ENCODE measurements around the gene PPP1R12B.
"Not testable (repeated sequence)": the region's sequence is repeated elsewhere in the genome, so short reads cannot be mapped to it uniquely, and the experiment has no call there.

The PPP1R12B gene

DNA sequence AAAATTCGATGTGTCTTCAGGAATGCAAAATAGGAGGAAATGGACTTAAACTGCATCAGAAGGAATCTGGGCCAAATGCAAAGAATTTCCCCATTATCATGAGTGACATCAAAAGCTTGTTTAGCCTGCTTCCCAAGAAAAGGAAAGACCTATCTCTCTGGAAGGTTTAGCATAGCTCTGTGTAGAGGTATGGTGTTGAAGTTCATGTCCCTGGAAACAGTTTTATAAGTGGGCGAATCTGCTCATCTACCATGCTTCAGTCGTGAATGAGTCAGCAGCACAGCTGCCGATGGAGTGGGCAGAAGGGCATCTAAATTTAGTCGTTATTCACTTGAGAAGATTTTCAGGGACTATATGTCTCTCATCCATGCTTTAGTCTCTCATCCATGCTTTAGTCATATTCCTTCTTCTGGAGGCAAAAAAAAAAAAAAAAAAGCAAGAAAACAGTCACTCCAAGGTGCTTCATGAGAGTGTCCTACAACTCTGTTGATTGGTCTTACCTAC is 62.4 kb downstream of the PPP1R12B start:
- not testable (repeated sequence) for H3K27ac Mint-ChIP-seq; DNase-seq (ENCODE audit: low spot score in 2 of 2); H3K4me3 Mint-ChIP-seq; H3K9me3 Mint-ChIP-seq; H3K4me1 Mint-ChIP-seq; H3K36me3 Mint-ChIP-seq
- ATAC-seq, result peak; percentile 55

DNA sequence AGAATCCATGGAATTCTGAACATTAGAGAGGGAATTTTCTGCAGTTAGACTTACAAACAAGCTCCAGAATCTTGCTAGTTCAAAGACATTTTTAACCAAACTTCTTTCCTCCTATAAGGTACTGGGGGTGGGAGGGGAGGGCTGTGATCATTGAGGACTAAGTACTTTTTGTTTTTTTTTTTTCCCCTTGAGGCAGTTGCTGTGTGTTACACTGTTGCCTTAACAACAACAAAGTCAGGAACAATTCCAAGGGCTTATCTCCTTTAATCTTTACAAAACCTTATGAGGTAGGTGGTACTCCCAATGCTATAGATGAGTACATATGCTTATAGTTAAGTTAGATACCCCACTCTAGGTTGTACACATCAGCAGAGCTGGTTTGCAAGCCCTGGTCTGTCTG is 62.9 kb downstream of the PPP1R12B start:
- Mint-ChIP-seq H3K9me3 (no peaks in the 10 kb centered on the region), H3K4me1 (no peaks in the 10 kb centered on the region), H3K27ac (no peak overlapping the region), H3K4me3 (no peak overlapping the region), H3K36me3 (no peaks in the 10 kb centered on the region)
- ATAC-seq (no peak), DNase-seq (ENCODE audit: low spot score in 2 of 2) (no peak)

DNA sequence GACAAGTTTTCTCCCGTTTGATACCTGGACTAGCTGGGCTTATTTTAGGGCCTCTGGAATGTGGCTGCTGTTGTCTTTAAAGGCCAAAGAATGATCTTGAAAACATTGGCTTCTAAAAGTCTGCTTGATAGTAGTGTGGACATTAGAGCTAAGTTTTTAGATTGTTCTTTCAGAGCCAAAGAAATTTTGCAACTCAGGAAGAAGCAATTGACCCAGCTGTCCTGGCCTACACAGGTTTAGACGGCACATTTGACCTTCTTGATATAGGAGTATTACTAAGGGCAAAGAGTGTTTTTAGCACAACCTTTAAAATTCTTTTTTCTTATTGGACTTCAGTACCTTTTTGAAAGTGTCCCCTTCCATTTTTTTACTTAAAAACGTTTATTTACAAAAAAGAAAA is 63.9 kb downstream of the PPP1R12B start:
- DNase-seq (ENCODE audit: low spot score in 2 of 2); ATAC-seq; H3K4me1 Mint-ChIP-seq; H3K9me3 Mint-ChIP-seq; H3K4me3 Mint-ChIP-seq; H3K36me3 Mint-ChIP-seq: not testable (repeated sequence)
- H3K27ac Mint-ChIP-seq, result peak overlapping the region; percentile 65

DNA sequence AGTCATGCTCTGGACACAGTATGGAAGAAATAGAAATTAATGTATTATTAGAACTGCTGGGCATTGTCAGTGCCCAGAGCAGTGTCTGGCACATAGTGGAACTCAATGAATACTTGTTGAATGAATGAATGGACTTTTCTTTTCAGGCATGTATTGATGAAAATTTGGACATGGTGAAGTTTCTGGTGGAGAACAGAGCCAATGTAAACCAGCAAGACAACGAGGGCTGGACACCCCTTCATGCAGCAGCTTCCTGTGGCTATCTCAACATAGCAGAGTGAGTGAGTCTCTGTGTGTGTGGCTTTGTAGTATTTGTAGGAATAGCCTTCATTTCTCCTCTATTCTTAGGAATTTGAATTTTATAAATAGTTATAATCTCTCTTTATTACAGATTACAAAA is 68.1 kb downstream of the PPP1R12B start:
- Mint-ChIP-seq H3K4me1 (no peaks in the 10 kb centered on the region), H3K27ac (no peak overlapping the region), H3K4me3 (no peak overlapping the region), H3K9me3 (no peaks in the 10 kb centered on the region), H3K36me3 (peaks cover 5% of the 10 kb centered on the region)
- DNase-seq (ENCODE audit: low spot score in 2 of 2), result no peak
- no peak for ATAC-seq

DNA sequence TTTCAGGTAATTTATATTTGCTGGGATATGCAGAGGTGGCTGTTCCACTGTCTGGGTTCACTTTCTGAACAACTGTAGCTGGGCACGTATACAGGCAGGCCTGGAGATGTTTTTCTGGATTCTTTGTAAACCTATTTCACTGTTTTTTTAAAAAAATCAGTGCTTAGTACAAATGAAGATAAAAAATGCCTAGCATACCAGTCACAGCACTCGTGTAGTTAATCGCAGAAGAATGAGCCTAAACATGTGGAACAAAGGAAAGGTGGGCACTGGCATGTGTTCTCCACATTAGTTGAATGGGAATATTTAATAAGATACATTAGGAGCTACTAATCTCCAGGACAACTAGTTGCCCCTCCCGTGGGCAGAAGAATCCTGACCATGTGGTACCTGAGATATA is 68.6 kb downstream of the PPP1R12B start:
- not testable (repeated sequence) for H3K36me3 Mint-ChIP-seq; ATAC-seq; H3K4me3 Mint-ChIP-seq; H3K9me3 Mint-ChIP-seq; DNase-seq (ENCODE audit: low spot score in 2 of 2); H3K4me1 Mint-ChIP-seq; H3K27ac Mint-ChIP-seq

DNA sequence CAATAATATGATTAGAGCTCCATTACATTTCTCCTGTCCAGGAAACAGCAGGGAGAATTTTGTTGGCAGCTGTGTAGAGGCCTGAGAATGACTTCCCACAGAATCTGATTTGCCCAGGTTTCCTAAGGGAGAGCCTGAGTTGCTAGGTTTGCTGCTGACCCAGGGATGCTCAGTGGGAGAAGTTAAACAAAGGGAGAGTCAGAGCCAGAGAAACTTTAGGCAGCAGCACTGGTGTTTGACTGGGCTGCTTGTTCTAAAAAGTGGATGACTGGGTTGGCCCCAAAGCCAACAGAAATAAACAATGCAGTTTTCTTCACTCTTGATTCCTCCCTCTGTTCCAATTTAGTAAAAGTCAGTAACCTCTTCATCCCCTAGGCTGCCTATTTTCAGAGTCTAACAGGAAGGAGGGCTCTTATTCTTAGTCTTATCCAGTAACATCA is 69.3 kb downstream of the PPP1R12B start:
- ATAC-seq; DNase-seq (ENCODE audit: low spot score in 2 of 2): not testable (repeated sequence)

DNA sequence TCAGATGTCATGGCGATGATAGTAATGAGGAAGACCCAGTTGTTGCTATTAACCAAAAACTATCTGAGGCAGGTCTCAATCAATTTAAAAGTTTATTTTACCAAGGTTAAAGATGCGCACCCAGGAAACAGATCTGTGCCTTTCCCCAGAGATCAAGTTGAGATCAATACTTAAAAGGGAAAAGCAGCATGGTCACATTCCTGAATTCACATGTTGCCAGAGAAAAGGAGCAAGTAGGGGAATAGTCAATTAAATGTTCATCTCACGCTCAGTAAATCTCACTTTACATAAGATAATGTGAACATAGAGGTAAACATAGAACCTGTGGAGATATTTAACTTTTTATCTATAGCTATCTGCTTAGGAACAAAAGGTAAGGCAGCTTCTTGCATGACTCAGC is 71.2 kb downstream of the PPP1R12B start:
- not testable (repeated sequence) for H3K9me3 Mint-ChIP-seq; H3K36me3 Mint-ChIP-seq; ATAC-seq; H3K27ac Mint-ChIP-seq; H3K4me1 Mint-ChIP-seq; DNase-seq (ENCODE audit: low spot score in 2 of 2); H3K4me3 Mint-ChIP-seq

More for the DNA sequence above, 69.3 kb downstream of the PPP1R12B start:
- H3K4me1 Mint-ChIP-seq, H3K4me3 Mint-ChIP-seq, H3K27ac Mint-ChIP-seq, H3K36me3 Mint-ChIP-seq, H3K9me3 Mint-ChIP-seq: not testable (repeated sequence)

DNA sequence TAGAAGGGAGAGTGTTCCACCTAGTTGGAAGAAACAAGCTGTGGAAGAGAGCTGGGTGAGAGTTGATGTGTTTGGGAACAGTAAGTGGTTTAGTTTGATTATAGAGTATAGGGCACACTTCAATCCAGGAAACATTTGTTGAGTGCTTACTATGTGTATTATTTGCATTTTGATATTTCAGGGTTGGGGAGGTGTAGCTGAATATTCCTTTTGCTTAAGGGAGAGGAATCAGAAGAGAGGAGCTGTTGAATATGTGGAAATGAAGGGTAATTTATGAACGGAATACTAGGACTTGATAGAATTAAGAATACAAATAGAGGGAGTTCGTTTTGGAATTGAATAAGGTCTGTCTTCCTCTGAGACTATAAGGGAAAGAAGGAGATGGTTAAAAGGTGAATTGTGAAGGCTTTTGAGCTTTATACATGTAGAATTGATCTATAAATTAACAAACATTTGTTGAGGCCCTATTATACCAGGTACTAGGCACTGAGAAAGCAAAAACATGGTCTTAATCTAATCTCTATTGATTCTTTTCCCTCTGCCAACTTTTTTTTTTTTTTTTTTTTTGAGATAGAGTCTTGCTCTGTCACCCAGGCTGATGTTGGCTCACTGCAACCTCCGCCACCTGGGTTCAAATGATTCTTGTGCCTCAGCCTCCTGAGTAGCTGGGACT is 72.1 kb downstream of the PPP1R12B start:
- not testable (repeated sequence) for H3K9me3 Mint-ChIP-seq; H3K4me1 Mint-ChIP-seq; H3K36me3 Mint-ChIP-seq; ATAC-seq; H3K27ac Mint-ChIP-seq; H3K4me3 Mint-ChIP-seq; DNase-seq (ENCODE audit: low spot score in 2 of 2)

DNA sequence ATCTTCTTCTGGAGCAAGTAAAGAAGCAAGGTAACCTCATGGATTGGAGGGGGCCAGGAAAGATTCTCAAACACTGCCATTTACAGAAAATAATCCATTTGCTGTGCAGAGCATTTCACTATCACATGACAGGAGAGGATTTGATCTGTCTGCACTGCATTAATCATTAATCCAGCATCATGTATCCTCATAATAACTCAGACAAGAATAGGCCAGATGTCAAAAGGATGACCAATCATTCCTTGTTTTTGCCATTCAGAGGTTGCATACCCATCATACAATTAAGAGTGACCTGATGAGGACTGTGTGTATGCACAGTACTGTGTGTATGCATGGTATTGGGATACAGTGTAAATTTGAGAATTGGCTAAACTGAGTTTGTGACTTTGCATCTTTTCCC is 74.2 kb downstream of the PPP1R12B start:
- not testable (repeated sequence) for H3K4me1 Mint-ChIP-seq; H3K36me3 Mint-ChIP-seq; DNase-seq (ENCODE audit: low spot score in 2 of 2); H3K27ac Mint-ChIP-seq; ATAC-seq; H3K9me3 Mint-ChIP-seq; H3K4me3 Mint-ChIP-seq

DNA sequence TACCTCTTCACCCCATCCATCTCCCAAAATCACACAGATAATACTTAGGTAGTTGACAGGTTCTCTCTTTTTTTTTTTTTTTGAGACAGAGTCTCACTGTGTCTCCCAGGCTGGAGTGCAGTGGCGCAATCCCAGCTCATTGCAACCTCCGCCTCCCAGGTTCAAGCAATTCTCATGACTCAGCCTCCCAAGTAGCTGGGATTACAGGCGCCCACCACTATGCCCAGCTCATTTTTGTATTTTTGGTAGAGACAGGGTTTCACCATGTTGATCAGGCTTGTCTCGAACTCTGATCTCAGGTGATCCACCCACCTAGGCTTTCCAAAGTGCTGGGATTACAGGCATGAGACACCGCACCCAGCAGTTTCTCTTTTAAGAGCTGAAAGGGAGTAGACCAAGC is 75.8 kb downstream of the PPP1R12B start:
- H3K4me3 Mint-ChIP-seq; H3K4me1 Mint-ChIP-seq; H3K36me3 Mint-ChIP-seq; DNase-seq (ENCODE audit: low spot score in 2 of 2); H3K27ac Mint-ChIP-seq; H3K9me3 Mint-ChIP-seq; ATAC-seq: not testable (repeated sequence)

DNA sequence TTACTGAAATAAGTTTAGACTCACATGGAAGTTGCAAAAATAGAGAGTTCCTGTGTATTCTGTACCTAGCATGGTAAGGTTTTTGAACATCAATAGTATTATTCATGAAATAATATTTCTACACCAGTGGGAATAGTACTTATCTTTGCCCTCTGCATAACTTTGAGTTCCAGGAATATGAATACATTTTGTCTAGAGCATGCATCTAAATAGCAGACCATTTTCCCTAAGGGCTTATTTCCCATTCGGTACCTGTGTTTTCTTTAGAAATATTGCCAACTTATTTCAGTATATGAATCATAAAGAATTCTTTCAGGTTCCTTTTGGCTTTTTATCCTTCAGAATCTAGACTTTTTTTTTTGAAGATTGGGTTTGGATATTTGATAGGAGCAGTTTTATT is 81.6 kb downstream of the PPP1R12B start:
- H3K36me3 Mint-ChIP-seq, result peaks cover 26% of the 10 kb centered on the region
- ATAC-seq; H3K4me3 Mint-ChIP-seq; H3K27ac Mint-ChIP-seq; H3K9me3 Mint-ChIP-seq; H3K4me1 Mint-ChIP-seq; DNase-seq (ENCODE audit: low spot score in 2 of 2): not testable (repeated sequence)

DNA sequence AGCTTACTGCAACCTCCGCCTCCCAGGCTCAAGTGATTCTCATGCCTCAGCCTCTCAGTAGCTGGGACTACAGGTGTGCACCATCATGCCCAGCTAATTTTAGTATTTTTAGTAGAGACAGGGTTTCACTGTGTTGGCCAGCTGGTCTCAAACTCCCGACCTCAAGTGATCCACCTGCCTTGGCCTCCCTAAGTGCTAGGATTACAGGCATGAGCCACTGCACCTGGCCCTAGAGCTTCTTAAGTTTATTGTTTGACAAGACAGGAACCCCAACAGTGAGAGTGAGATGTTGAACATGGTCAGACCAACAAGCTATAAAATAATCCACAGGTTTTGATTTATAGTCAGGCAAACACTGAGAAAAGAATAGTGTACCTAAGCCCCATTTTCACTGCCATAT is 83.8 kb downstream of the PPP1R12B start:
- H3K9me3 Mint-ChIP-seq; DNase-seq (ENCODE audit: low spot score in 2 of 2); H3K4me1 Mint-ChIP-seq; H3K27ac Mint-ChIP-seq; H3K4me3 Mint-ChIP-seq; ATAC-seq: not testable (repeated sequence)
- H3K36me3 Mint-ChIP-seq, result peaks cover 43% of the 10 kb centered on the region

DNA sequence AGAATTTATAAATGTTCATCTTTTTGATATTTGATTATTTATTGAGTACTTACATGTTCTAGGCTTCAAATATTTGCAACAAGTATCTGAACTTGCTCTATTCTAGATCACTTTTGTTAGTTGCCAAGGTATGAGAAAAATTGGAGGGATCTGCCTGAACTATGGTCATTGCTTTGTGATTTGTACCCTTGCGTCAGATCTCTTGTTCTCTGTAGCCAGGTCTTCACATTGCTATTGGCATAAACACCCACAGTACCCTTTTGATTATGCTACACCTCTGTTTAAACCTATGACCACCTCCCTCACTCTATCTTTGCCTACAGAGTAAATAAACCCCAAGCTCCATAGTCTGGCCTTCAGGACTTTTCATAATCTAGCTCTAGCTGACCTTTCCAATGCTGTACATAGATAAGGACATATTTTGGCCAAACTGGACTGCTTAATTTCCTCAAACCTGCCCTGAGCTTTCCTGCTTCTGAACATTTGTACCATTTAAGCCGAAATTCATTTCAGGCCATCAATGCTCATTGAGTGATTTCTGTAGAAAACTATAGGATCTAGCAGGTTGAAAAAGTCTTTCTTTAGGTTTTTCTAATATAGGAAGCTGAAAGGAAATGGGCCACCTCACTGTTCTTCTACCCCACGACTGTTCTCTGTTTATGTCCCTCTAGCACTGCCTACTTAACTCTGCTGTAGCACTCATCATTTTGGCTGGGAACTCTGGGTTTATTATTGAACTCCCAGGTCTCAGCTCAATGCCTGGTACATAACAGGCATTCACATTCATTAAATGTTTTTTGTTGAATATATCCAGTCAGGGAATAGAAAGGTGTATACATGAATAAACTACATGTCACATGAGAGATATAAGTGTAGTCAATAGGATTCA is 84.9 kb downstream of the PPP1R12B start:
- Mint-ChIP-seq H3K36me3 (peaks cover 50% of the 10 kb centered on the region), H3K4me1 (no peaks in the 10 kb centered on the region), H3K27ac (no peak overlapping the region), H3K9me3 (no peaks in the 10 kb centered on the region), H3K4me3 (no peak overlapping the region)
- ATAC-seq (no peak), DNase-seq (ENCODE audit: low spot score in 2 of 2) (no peak)

DNA sequence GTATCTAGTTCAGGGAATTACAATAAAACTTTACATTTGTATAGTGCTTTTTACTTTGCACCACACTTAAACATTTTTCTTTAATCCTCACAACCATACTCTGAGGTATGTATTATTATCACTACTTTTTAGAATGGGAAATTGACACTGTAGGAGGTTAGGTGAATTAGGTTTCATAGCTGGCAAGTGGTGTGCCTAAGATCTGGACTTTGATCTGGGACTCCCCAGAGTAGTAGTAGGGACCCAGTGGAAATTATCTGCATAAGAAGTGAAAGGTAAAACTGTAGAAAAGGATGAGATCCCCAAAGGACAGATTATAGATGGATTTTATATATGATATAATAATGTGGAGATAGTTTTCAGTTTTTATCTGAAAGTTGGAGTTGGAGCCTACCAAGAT is 85.6 kb downstream of the PPP1R12B start:
- Mint-ChIP-seq H3K27ac (no peak overlapping the region), H3K36me3 (peaks cover 56% of the 10 kb centered on the region), H3K4me1 (no peaks in the 10 kb centered on the region), H3K9me3 (no peaks in the 10 kb centered on the region), H3K4me3 (no peak overlapping the region)
- ATAC-seq (no peak), DNase-seq (ENCODE audit: low spot score in 2 of 2) (no peak)

DNA sequence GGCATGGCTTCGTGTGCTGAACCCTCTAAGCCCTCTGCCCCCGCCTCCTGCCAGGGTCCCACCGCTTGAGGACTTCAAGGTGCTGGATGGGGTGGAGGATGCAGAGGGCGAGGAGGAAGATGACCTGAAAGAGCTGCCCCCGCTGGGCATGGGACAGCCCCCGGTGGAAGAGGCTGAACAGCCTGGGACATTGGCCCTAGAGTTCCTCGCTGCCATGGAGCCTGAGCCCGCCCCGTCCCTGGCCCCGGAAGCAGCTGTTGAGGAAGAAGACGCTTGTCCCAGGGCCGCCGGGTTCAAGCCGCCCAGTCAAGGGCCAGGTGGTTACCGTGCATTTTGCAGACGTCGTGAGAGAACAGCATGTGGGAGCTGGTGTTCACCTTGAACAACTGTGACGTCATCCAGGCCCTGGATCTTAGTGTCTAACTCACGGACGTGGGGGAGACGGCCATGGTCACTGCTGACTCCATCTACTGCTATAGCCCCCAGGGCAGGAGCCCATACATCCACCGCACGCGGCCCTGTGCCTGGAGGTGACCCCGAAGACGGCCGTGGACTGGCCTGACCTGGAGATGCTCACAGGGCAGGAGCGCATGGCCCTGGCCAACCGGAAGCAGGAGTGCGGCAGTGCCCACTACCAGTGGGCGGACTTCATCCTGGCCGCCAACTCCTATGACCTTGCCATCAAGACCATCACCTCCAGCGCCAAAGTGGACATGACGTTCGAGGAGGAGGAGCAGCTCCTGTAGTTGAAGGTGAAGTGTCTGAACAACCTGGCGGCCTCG is 90.1 kb downstream of the PPP1R12B start:
- Mint-ChIP-seq H3K4me3 (no peak overlapping the region), H3K4me1 (no peaks in the 10 kb centered on the region), H3K36me3 (peaks cover 63% of the 10 kb centered on the region), H3K27ac (no peak overlapping the region), H3K9me3 (no peaks in the 10 kb centered on the region)
- no peak for ATAC-seq
- no peak for DNase-seq (ENCODE audit: low spot score in 2 of 2)

All from stimulated activated effector memory CD8-positive, alpha-beta T cell treated with anti-CD3 and anti-CD28 coated beads, Interleukin-12 subunit alpha, Interleukin-12 subunit beta, amount 100 ng/mL, for 72 hours (primary cell).